Measurements from ENCODE around the gene ACE.

GRCh38 chr17:63530557-63531021 lies 53.7 kb downstream of the ACE start:
- TF ChIP-seq POLR2A (IDR thresholded peaks at IDR 0.05), result no peak
- TF ChIP-seq CTCF (IDR thresholded peaks at IDR 0.05), result no peak
- no peak for TF ChIP-seq POLR2AphosphoS5 (IDR thresholded peaks at IDR 0.05; ENCODE audit: insufficient read depth in 1 of 2, low read depth in 1 of 2)
